ENCODE results near the gene MTMR10. TPM values are rescaled to one million over a fixed set of nuclear protein-coding genes. Genes with fewer than 3 reads are reported as not detected.

Gene MTMR10
- total RNA-seq, 1 donor from 2014 or later = 30.0 TPM

- intact Hi-C loops (cut with DNase I) = no loop called here
- DNase-seq = no peak
Observed at GRCh38 chr15:30928076-30928475, 63.4 kb downstream of the MTMR10 start.

GRCh38 chr15:30927148-30927761 lies 64.2 kb downstream of the MTMR10 start:
- no peak for ATAC-seq (ENCODE audit: poor library complexity)
- intact Hi-C loops (cut with DNase I) = no loop called here
- DNase-seq = no peak

More at GRCh38 chr15:30928076-30928475, 63.4 kb downstream of the MTMR10 start:
- ATAC-seq (ENCODE audit: poor library complexity) = no peak

DNA sequence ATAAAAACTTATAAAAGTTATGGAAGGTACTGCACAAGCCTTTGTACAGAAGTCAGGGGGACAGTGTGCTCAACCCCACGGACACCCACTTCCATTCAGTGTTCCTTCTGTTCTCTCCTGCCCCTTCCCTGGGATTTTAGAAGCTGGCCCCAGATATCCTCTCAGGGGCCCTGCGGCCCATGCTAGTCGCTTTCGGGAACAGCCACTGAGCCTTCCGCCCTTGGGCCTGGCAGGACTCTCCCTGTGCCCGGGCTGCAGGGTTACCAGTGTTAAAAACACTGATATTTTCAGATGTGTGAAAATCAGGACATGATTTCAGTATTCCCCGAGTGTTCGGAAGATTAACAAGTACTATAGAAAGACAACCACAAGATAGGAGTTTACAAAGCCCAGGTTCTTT lies 65.3 kb downstream of the MTMR10 start:
- intact Hi-C loops (cut with DNase I) = no loop called here
- no peak for ATAC-seq (ENCODE audit: poor library complexity)
- DNase-seq = no peak

DNA sequence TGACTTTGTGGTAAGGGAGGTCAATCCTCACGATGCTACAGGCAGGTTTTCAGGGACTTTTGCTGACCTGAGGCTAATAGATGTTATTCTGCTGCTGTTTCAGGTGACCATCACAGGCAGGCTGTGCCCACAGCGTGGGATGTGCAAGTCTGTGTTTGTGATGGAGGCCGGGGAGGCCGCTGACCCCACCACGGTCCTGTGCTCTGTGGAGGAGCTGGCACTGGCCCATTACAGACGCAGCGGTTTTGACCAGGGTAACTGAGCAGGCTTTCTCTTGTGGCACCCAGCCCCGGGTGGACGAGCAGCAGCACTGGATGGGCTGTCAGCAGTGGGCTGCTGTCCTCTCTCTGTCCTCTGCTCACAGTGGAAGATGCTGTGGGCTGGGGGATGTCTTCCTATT lies 65.7 kb downstream of the MTMR10 start:
- intact Hi-C loops (cut with DNase I) = no loop called here
- DNase-seq (no peak), ATAC-seq (ENCODE audit: poor library complexity) (no peak)

GRCh38 chr15:30924353-30924752 lies 67.1 kb downstream of the MTMR10 start:
- DNase-seq = no peak
- no peak for ATAC-seq (ENCODE audit: poor library complexity)
- intact Hi-C loops (cut with DNase I) = no loop called here

- DNase-seq = peak; percentile 72
- ATAC-seq (ENCODE audit: poor library complexity) = peak; percentile 85
- intact Hi-C loops (cut with DNase I) = no loop called here
Observed at GRCh38 chr15:30923429-30923828, 68.0 kb downstream of the MTMR10 start.

DNA sequence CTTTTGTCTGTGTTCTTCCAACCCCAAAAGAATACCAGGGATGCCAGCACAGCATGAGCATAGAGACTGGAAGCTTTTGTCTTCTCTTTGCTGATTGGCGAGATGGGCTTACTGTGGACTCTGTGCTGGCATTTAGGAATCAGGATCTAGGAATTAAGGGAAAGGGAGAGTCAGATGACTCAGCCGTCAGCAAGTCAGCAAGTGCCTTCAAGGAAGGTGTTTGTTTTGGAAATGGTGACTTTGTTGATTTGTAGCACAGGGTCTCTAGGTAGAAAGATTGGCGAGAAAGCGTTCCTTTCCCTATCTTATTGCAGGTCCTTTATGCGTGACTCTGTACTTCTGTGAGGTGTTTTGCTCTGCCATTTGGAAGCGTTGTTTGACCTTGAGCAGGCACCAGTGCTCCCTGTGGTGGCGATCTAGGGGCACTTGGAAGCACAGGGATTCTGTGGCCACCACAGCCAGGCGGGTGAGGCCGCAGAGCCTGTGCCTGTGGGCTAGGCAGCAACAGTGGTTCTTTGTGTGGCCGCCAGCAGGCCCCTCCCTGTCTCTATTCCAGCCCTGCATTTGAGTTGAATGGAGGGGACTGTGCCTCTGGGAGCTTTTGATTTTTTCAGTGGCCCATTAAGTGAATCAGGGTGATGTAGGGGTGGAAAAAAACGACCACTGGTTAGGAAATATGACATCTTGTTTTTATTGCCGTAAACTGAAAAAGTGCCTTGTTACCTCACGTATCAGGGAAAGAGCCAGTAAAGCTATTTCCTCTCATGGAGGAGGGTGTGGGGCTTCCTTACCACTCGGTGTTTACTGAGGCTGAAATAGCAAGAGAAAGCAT lies 68.7 kb downstream of the MTMR10 start:
- DNase-seq (no peak), ATAC-seq (ENCODE audit: poor library complexity) (peak; percentile 51)
- intact Hi-C loops (cut with DNase I) = no loop called here

- intact Hi-C loops (cut with DNase I) = no loop called here
- ATAC-seq (ENCODE audit: poor library complexity) = peak; percentile 92
- peak; percentile 80 for DNase-seq
Observed at GRCh38 chr15:30921781-30922479, 69.5 kb downstream of the MTMR10 start.

DNA sequence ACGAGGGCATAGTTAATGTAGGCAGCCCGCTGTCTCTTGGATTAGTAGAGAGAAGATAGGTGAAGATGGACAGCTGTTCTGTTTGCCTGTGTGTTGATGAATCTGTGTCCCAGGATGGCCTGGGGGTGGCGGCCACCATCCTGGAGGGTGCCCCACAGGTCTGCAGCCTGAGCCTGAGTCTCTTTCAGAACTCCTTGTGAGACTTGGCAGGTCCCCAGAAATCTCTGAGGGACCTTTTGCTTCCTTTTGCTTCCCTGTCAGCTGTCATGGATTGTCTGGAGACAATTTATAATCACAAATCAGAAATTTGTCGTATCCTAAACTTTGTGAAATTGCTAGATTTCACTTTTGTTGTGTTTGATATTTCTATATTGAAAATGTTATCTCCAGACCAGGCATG lies 70.3 kb downstream of the MTMR10 start:
- intact Hi-C loops (cut with DNase I) = no loop called here
- ATAC-seq (ENCODE audit: poor library complexity) (no peak), DNase-seq (no peak)

- intact Hi-C loops (cut with DNase I) = no loop called here
- no peak for ATAC-seq (ENCODE audit: poor library complexity)
- DNase-seq = no peak
Observed at GRCh38 chr15:30919877-30920550, 71.4 kb downstream of the MTMR10 start.

DNA sequence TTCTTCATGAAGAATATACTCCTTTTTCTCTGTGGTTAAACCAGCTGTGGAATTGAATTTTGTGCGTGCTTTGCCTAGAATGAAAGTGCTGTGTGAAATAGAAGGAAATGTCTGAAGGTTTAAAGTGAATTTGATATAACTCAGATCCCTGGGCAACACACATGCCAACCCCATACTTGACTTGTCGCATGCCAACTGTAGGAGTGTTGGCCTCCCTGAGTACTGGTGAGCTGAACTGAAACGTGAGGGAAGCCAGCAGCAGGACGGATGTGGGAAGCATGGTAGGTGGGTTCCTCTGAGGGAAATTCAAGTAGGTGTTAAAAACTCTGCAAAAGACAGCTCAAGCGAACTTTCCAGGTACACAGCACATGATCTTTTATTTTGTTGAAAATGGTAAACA lies 73.1 kb downstream of the MTMR10 start:
- ATAC-seq (ENCODE audit: poor library complexity) (peak; percentile 58), DNase-seq (no peak)
- intact Hi-C loops (cut with DNase I) = no loop called here

DNA sequence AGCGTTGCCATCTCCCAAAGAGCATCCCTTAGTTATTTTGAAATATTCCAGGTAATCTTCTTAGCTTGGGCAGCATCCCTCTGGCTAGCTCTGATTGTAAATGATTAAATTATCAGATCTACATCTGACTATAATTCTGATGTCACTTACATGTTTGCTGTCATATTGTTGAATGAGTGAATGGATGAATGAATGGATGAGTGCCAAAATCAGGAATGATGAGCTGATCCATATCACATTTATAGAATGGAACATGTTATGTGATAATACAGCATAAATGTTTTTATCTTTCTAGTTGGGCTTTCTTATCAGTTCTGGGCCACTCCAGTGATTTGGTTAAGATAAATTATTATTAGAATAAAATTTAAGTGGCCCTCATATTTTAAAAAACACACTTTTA lies 73.8 kb downstream of the MTMR10 start:
- ATAC-seq (ENCODE audit: poor library complexity) = no peak
- no peak for DNase-seq
- intact Hi-C loops (cut with DNase I) = no loop called here

- intact Hi-C loops (cut with DNase I) = no loop called here
- DNase-seq (no peak), ATAC-seq (ENCODE audit: poor library complexity) (no peak)
Observed at GRCh38 chr15:30917013-30917412, 74.4 kb downstream of the MTMR10 start.

GRCh38 chr15:30913761-30914160 lies 77.7 kb downstream of the MTMR10 start:
- ATAC-seq (ENCODE audit: poor library complexity) = no peak
- intact Hi-C loops (cut with DNase I) = no loop called here

GRCh38 chr15:30906366-30906765 lies 85.1 kb downstream of the MTMR10 start:
- DNase-seq (no peak), ATAC-seq (ENCODE audit: poor library complexity) (no peak)
- intact Hi-C loops (cut with DNase I) = no loop called here

More at GRCh38 chr15:30913761-30914160, 77.7 kb downstream of the MTMR10 start:
- DNase-seq = no peak

DNA sequence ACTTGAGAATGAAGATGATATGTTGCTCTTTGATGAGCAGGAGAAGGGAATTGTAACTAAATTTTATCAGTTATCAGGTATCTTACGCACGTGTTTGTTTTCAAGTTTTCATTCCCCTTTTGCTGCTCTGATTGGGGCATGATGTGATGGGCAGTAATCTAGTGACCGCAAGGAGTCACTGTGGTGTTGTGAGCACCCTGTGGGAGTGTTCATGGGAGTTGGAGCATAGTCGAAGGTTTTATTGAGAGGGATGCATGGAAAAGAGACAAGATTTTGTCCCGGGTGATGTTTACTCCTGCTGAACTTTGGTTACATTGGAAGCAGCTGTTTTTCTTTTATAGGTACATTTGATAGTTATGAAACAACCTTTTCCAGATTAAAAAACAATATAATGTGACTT lies 85.6 kb downstream of the MTMR10 start:
- no peak for ATAC-seq (ENCODE audit: poor library complexity)
- DNase-seq = no peak
- intact Hi-C loops (cut with DNase I) = no loop called here

DNA sequence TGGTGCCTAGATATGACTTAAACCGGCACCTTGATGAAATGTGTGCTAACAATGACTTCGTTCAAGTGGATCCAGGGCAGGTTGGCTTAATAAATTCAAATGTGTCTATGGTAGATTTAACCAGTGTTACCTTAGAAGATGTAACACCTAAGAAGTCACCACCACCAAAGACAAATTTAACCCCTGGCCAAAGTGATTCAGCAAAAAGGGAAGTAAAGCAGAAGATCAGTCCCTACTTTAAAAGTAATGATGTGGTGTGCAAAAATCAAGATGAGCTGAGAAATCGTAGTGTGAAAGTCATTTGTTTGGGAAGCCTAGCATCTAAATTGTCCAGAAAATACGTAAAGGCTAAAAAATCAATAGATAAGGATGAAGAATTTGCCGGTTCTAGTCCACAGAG lies 86.6 kb downstream of the MTMR10 start:
- DNase-seq (no peak), ATAC-seq (ENCODE audit: poor library complexity) (no peak)
- intact Hi-C loops (cut with DNase I) = no loop called here

- intact Hi-C loops (cut with DNase I) = no loop called here
- ATAC-seq (ENCODE audit: poor library complexity) (peak; percentile 100), DNase-seq (peak; percentile 91)
Observed at GRCh38 chr15:30903497-30904187, 87.8 kb downstream of the MTMR10 start, which contains the start of gene FAN1. Gene FAN1, plus strand, starts transcription at chr15:30903915. Its CDS starts 749 bp downstream, at chr15:30904664.

- DNase-seq = no peak
- no peak for ATAC-seq (ENCODE audit: poor library complexity)
- intact Hi-C loops (cut with DNase I) = no loop called here
Observed at GRCh38 chr15:30901889-30902288, 89.5 kb downstream of the MTMR10 start.
